Type B pancreatic cell (in vitro differentiated cells): Measurements from ENCODE around the gene LGR5. TPM values are rescaled to one million over a fixed set of nuclear protein-coding genes. Genes with fewer than 3 reads are reported as not detected.

Experiments used
- DNase-seq: peaks from one replicate; pipeline ENCODE4 v3.0.0; 2021; ENCODE audit warnings: mixed read lengths; ENCODE audit not compliant: unreplicated experiment; ENCODE audit errors: extremely low spot score
- H3K27ac Mint-ChIP-seq: 2 replicates; pipeline ENCODE4 v1.8.0; 2021; ENCODE audit warnings: mild to moderate bottlenecking, mixed read lengths
- H3K27me3 Mint-ChIP-seq: 2 replicates; pipeline ENCODE4 v1.8.0; 2021; ENCODE audit warnings: mixed read lengths
- H3K36me3 Mint-ChIP-seq: 2 replicates; pipeline ENCODE4 v1.8.0; 2021; ENCODE audit warnings: mixed read lengths
- H3K4me1 Mint-ChIP-seq: one replicate; pipeline ENCODE4 v1.8.0; 2021; ENCODE audit warnings: mixed read lengths; ENCODE audit not compliant: unreplicated experiment
- H3K4me3 Mint-ChIP-seq: 2 replicates; pipeline ENCODE4 v1.8.0; 2021; ENCODE audit warnings: mild to moderate bottlenecking, mixed read lengths
- H3K9me3 Mint-ChIP-seq: 2 replicates; pipeline ENCODE4 v1.8.0; 2021; ENCODE audit warnings: mixed read lengths
- CTCF ChIP-seq: fragments of 200-600 bp; sonication (generic); conservative IDR thresholded peaks from 2 replicates; pipeline ENCODE4 v1.5.0; 2021; ENCODE audit warnings: antibody characterized with exemption, mild to moderate bottlenecking
- total RNA-seq: library from RNA; stranded (reverse); gene quantifications from 2 replicates; pipeline ENCODE4 v1.2.1, GENCODE V29; 2021; ENCODE audit warnings: low replicate concordance

LGR5 gene
- total RNA-seq, 1 donor from 2014 or later, result 7.9 TPM

GRCh38 chr12:71442567-71442931 lies 3.0 kb downstream of the LGR5 start:
- TF ChIP-seq CTCF, result no peak
- H3K4me1 Mint-ChIP-seq, result peaks cover 11% of the 10 kb centered on the region
- peaks cover 85% of the 10 kb centered on the region for H3K27me3 Mint-ChIP-seq
- H3K27ac Mint-ChIP-seq, result no peak overlapping the region
- no peak for DNase-seq
- peaks cover 2% of the 10 kb centered on the region for H3K9me3 Mint-ChIP-seq
- no peaks in the 10 kb centered on the region for H3K36me3 Mint-ChIP-seq
- H3K4me3 Mint-ChIP-seq, result no peak overlapping the region

- no peaks in the 10 kb centered on the region for H3K36me3 Mint-ChIP-seq
- no peak for DNase-seq
- H3K27me3 Mint-ChIP-seq, result peaks cover 81% of the 10 kb centered on the region
- no peak overlapping the region for H3K4me3 Mint-ChIP-seq
- H3K4me1 Mint-ChIP-seq, result peaks cover 4% of the 10 kb centered on the region
- no peak for TF ChIP-seq CTCF
- H3K9me3 Mint-ChIP-seq, result no peaks in the 10 kb centered on the region
- H3K27ac Mint-ChIP-seq, result no peak overlapping the region
These were observed 5.5 kb downstream of the LGR5 start for GRCh38 chr12:71445071-71445470.

- no peaks in the 10 kb centered on the region for H3K4me1 Mint-ChIP-seq
- H3K36me3 Mint-ChIP-seq, result no peaks in the 10 kb centered on the region
- no peaks in the 10 kb centered on the region for H3K9me3 Mint-ChIP-seq
- no peak for DNase-seq
- peaks cover 73% of the 10 kb centered on the region for H3K27me3 Mint-ChIP-seq
- no peak for TF ChIP-seq CTCF
- no peak overlapping the region for H3K4me3 Mint-ChIP-seq
- no peak overlapping the region for H3K27ac Mint-ChIP-seq
These were observed 8.1 kb downstream of the LGR5 start for GRCh38 chr12:71447691-71448132.

GRCh38 chr12:71448150-71448581 lies 8.6 kb downstream of the LGR5 start:
- Mint-ChIP-seq H3K4me1 (no peaks in the 10 kb centered on the region), H3K4me3 (no peak overlapping the region), H3K27ac (no peak overlapping the region), H3K27me3 (peaks cover 70% of the 10 kb centered on the region), H3K36me3 (no peaks in the 10 kb centered on the region), H3K9me3 (no peaks in the 10 kb centered on the region)
- no peak for TF ChIP-seq CTCF
- DNase-seq, result no peak

- peaks cover 67% of the 10 kb centered on the region for H3K27me3 Mint-ChIP-seq
- no peaks in the 10 kb centered on the region for H3K4me1 Mint-ChIP-seq
- H3K4me3 Mint-ChIP-seq, result no peak overlapping the region
- no peaks in the 10 kb centered on the region for H3K9me3 Mint-ChIP-seq
- H3K36me3 Mint-ChIP-seq, result no peaks in the 10 kb centered on the region
- no peak for DNase-seq
- TF ChIP-seq CTCF, result no peak
- H3K27ac Mint-ChIP-seq, result no peak overlapping the region
These were observed 9.9 kb downstream of the LGR5 start for GRCh38 chr12:71449373-71450070.

GRCh38 chr12:71452006-71452405 lies 12.4 kb downstream of the LGR5 start:
- H3K27ac Mint-ChIP-seq, result no peak overlapping the region
- H3K4me3 Mint-ChIP-seq, result no peak overlapping the region
- peaks cover 61% of the 10 kb centered on the region for H3K27me3 Mint-ChIP-seq
- no peaks in the 10 kb centered on the region for H3K4me1 Mint-ChIP-seq
- no peaks in the 10 kb centered on the region for H3K36me3 Mint-ChIP-seq
- DNase-seq, result no peak
- no peak for TF ChIP-seq CTCF
- no peaks in the 10 kb centered on the region for H3K9me3 Mint-ChIP-seq
